Measurements from ENCODE around the gene NKG7. TPM values are rescaled to one million over a fixed set of nuclear protein-coding genes. Genes with fewer than 3 reads are reported as not detected.

The NKG7 gene
- total RNA-seq, 1 experiment from 2014 or later, result not detected

GRCh38 chr19:51391073-51391611 is 18.7 kb upstream of the NKG7 start:
- no peak for DNase-seq (ENCODE audit: low read depth)

- DNase-seq (ENCODE audit: low read depth), result no peak
Measured at GRCh38 chr19:51389143-51389542, 16.7 kb upstream of the NKG7 start.

- DNase-seq (ENCODE audit: low read depth), result no peak
Measured at GRCh38 chr19:51387924-51388389, 15.5 kb upstream of the NKG7 start, which contains the start of gene LIM2. Gene LIM2 (minus strand): TSS chr19:51387974. CDS start chr19:51387443, 531 bp downstream.

GRCh38 chr19:51386882-51387520 is 14.5 kb upstream of the NKG7 start:
- no peak for DNase-seq (ENCODE audit: low read depth)

- no peak for DNase-seq (ENCODE audit: low read depth)
Measured at GRCh38 chr19:51382004-51382403, 9.6 kb upstream of the NKG7 start.

GRCh38 chr19:51380379-51380778 is 7.9 kb upstream of the NKG7 start:
- no peak for DNase-seq (ENCODE audit: low read depth)

GRCh38 chr19:51377422-51377821 is 5.0 kb upstream of the NKG7 start:
- DNase-seq (ENCODE audit: low read depth), result no peak

GRCh38 chr19:51375504-51376221 is 3.2 kb upstream of the NKG7 start:
- no peak for DNase-seq (ENCODE audit: low read depth)

- DNase-seq (ENCODE audit: low read depth), result no peak
Measured at GRCh38 chr19:51372021-51372648, 319 bp downstream of the NKG7 start.

- DNase-seq (ENCODE audit: low read depth), result no peak
Measured at GRCh38 chr19:51371186-51371690, 1.2 kb downstream of the NKG7 start.

- DNase-seq (ENCODE audit: low read depth), result no peak
Measured at GRCh38 chr19:51370230-51370629, 2.2 kb downstream of the NKG7 start.

GRCh38 chr19:51368366-51369282 is 3.8 kb downstream of the NKG7 start, which contains the start of gene CLDND2:
Gene CLDND2 (minus strand): TSS chr19:51369003. CDS start chr19:51368577, 426 bp downstream.
- DNase-seq (ENCODE audit: low read depth), result no peak

- DNase-seq (ENCODE audit: low read depth), result peak; percentile 98
Measured at GRCh38 chr19:51367565-51368365, 4.7 kb downstream of the NKG7 start.

GRCh38 chr19:51367255-51367564 is 5.2 kb downstream of the NKG7 start:
- DNase-seq (ENCODE audit: low read depth), result no peak

- peak; percentile 94 for DNase-seq (ENCODE audit: low read depth)
Measured at GRCh38 chr19:51366389-51367254, 5.8 kb downstream of the NKG7 start.

- DNase-seq (ENCODE audit: low read depth), result no peak
Measured at GRCh38 chr19:51365965-51366388, 6.5 kb downstream of the NKG7 start, which contains the start of gene ETFB. Gene ETFB (minus strand): TSS chr19:51366388. CDS start chr19:51366326, 62 bp downstream.

- DNase-seq (ENCODE audit: low read depth), result peak; percentile 26
Measured at GRCh38 chr19:51365211-51365964, 7.1 kb downstream of the NKG7 start.

Data from HT1080 (cell line).